ENCODE measurements around the gene MRPL38.
"Not testable (repeated sequence)": the region's sequence is repeated elsewhere in the genome, so short reads cannot be mapped to it uniquely, and the experiment has no call there.

Gene MRPL38

GRCh38 chr17:75876938-75877751 is 27.5 kb downstream of the MRPL38 start:
- DNase-seq (ENCODE audit: low read depth in 1 of 2, low spot score in 1 of 2) = peak in 1 of 2 donors; percentile 22

GRCh38 chr17:75876190-75876937 is 28.3 kb downstream of the MRPL38 start:
- peak; percentile 46 to 61 for DNase-seq (ENCODE audit: low read depth in 1 of 2, low spot score in 1 of 2)

- DNase-seq (ENCODE audit: low read depth in 1 of 2, low spot score in 1 of 2) = peak in 1 of 2 donors; percentile 13
These were observed 28.8 kb downstream of the MRPL38 start for GRCh38 chr17:75875940-75876189.

GRCh38 chr17:75875182-75875939 is 29.3 kb downstream of the MRPL38 start:
- DNase-seq (ENCODE audit: low read depth in 1 of 2, low spot score in 1 of 2) = no peak

GRCh38 chr17:75874323-75875181 is 30.1 kb downstream of the MRPL38 start:
- no peak for DNase-seq (ENCODE audit: low read depth in 1 of 2, low spot score in 1 of 2)

GRCh38 chr17:75873587-75874322 is 30.9 kb downstream of the MRPL38 start:
- no peak for DNase-seq (ENCODE audit: low read depth in 1 of 2, low spot score in 1 of 2)

GRCh38 chr17:75872434-75873351 is 32.0 kb downstream of the MRPL38 start:
- DNase-seq (ENCODE audit: low read depth in 1 of 2, low spot score in 1 of 2) = peak in 1 of 2 donors; percentile 51

- not testable (repeated sequence) for DNase-seq (ENCODE audit: low read depth in 1 of 2, low spot score in 1 of 2)
These were observed 34.5 kb downstream of the MRPL38 start for GRCh38 chr17:75870228-75870627.

DNA sequence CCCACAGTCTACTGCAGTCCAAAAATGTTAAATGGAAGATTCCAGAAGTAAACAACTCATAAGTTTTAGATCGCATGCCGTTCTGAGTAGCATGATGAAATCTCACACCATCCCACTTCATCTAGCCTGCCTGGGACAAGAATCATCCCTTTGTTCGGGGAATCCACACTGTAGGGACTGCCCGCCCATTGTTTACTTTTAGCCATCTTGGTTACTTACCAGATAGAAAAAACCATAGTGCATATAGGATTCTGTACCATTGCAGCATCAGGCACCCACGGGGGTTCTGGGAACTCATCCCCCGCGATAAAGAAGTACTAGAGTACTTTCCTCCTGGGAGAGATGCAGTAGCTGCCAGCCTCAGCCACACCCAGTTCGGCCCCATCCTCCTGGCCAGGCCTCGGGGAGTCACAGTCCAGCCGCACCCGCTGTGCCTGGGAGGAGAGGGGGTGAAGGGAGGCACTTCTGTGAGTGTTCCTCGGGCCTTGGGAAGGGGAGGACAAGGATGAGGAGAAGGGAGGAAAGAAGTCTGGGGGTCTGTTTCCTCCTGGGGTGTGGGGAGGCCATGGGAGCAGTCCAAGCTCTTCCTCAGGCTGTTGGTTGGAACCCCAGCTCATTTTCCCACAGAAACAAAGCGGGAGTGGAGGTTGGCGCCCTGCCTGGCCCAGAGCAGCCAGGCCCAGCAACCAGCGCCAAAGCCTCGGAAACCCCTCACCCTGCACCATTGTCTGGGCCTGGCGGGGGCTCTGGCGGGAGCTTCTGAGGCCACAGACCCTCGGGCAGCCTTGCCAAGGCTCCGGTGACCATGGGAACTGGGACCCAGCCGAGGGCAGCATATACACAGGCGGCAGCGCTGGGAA is 35.2 kb downstream of the MRPL38 start:
- no peak for DNase-seq (ENCODE audit: low read depth in 1 of 2, low spot score in 1 of 2)

GRCh38 chr17:75868730-75869281 is 35.9 kb downstream of the MRPL38 start:
- not testable (repeated sequence) for DNase-seq (ENCODE audit: low read depth in 1 of 2, low spot score in 1 of 2)

DNA sequence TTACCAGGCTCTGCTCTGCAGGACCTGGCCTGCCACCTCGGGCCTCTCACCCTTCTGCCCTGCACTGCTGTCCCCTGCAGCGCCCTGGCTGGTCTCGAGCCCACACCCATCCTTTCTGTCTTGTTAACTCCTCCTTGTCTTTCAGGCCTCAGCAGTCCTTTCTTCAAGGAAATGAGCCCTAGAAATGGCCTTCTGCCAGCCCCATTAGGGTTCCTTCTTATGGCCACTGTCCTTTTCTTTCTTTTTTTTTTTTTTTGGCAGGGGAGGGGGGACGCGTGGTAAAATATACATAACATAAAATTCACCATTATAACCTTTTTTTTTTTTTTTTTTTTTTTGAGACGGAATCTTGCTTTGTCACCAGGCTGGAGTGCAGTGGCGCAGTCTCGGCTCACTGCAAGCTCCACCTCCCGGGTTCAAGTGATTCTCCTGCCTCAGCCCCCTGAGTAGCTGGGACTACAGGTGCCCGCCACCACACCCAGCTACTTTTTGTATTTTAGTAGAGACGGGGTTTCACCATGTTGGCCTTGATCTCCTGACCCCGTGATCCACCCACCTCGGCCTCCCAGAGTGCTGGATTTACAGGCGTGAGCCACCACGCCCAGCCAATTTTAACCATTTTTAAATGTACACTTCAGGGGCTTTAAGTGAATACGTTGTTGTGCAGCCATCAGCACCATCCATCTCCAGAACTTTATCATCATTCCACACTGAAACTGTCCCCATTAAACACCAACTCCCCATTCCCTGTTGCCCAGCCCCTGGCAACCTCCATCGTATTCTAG is 39.1 kb downstream of the MRPL38 start:
- not testable (repeated sequence) for DNase-seq (ENCODE audit: low read depth in 1 of 2, low spot score in 1 of 2)

DNA sequence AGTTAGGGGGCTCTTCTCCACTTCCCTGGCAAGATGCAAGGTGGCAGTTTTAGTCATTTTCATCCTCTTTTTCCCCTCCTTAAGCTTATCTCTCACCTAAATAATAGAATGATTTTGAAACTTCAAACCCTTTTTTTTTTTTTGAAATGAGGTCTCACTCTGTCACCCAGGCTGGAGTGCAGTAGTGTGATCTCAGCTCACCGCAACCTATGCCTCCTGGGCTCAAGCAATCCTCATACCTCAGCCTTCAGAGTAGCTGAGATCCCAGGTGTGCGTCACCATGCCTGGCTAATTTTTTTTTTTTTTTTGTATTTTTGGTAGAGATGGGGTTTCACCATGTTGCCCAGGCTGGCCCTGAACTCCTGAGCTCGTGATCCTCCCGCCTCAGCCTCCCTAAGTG is 39.8 kb downstream of the MRPL38 start:
- DNase-seq (ENCODE audit: low read depth in 1 of 2, low spot score in 1 of 2) = not testable (repeated sequence)

GRCh38 chr17:75864448-75864871 is 40.2 kb downstream of the MRPL38 start:
- no peak for DNase-seq (ENCODE audit: low read depth in 1 of 2, low spot score in 1 of 2)

DNA sequence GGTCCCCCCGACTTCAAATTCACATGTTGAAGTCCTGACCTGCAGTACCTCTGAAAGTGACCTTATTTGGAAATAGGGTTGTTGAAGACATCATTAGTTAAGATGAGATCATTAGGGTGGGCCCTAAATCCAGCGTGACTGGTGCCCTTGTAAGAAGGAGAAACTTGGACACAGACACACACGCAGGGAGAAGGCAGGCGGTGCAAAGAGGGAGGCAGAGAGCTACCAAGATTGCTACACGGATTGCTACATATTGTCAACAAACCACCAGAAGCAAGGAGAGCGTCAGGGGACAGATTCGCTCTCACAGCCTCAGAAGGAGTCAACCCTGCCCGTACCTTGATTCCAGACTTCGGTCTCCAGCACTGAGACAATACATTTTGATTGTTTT is 42.8 kb downstream of the MRPL38 start:
- no peak for DNase-seq (ENCODE audit: low read depth in 1 of 2, low spot score in 1 of 2)

- not testable (repeated sequence) for DNase-seq (ENCODE audit: low read depth in 1 of 2, low spot score in 1 of 2)
These were observed 45.3 kb downstream of the MRPL38 start for GRCh38 chr17:75859358-75859757.

DNA sequence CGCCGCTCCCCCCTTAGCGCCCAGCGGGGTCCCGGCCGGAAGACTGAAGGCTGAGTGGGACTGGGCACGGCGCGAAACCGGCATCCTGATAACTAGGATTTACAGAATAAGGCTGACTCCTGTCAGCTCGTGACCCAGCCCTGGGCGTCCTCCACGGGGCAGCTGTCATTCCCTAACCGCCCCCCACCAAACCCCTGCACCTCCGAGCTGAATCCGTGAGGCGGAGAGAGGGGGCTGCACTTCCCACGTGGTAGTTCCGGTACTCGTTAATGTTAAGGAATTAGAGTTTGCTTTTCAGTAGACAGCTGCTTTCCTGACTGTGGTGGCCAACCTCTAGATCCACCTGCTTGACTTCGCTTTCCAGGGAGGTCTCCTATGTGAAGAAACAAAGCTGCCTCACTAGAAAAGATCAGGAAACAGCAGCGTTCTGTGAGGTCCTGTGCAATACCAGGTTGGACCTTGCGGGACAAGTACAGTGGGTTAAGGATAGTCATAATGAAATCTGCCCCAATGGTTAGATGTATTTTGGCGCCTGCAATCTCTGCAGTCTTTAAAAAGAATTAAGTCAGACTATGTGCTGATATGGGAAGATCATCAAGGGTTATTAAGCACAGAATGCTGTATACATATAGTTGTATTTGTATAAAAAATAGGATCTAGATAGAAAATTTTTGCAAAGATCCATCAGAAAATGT is 48.5 kb downstream of the MRPL38 start:
- DNase-seq (ENCODE audit: low read depth in 1 of 2, low spot score in 1 of 2) = no peak

All from stimulated activated CD4-positive, alpha-beta T cell treated with anti-CD3 and anti-CD28 coated beads, Interleukin-15, amount 100 ng/mL, for 1 hour (primary cell).